HEK293T (cell line): ENCODE data around the gene ERCC3.
"Not testable (repeated sequence)": the region's sequence is repeated elsewhere in the genome, so short reads cannot be mapped to it uniquely, and the experiment has no call there.

Experiments
- CTCF ChIA-PET: fragments of 350-600 bp; formaldehyde crosslinking; extraction: SDS; loops from one replicate; lab custom pipeline; 2021; ENCODE audit warnings: antibody characterized with exemption, inconsistent platforms; lab: Yijun Ruan, JAX
- POLR2A ChIA-PET: fragments of 350-600 bp; formaldehyde crosslinking; extraction: SDS; loops from one replicate; lab custom pipeline; 2020; ENCODE audit warnings: antibody characterized with exemption, inconsistent platforms; lab: Yijun Ruan, JAX
- DNase-seq: peaks from one replicate; pipeline ENCODE4 v3.0.0; 2012; ENCODE audit warnings: mixed read lengths; ENCODE audit errors: extremely low spot score
- ARNT ChIP-seq: fragments of 450-650 bp; IDR thresholded peaks from 2 replicates; pipeline ENCODE4 v1.6.1; 2017; ENCODE audit warnings: mild to moderate bottlenecking
- BHLHE40 ChIP-seq: fragments of 450-650 bp; IDR thresholded peaks from 2 replicates; pipeline ENCODE4 v1.6.1; 2016; ENCODE audit warnings: mild to moderate bottlenecking, moderate library complexity, borderline replicate concordance
- CTBP1 ChIP-seq: fragments of 450-650 bp; IDR thresholded peaks from 2 replicates; pipeline ENCODE4 v1.6.1; 2016; ENCODE audit warnings: borderline replicate concordance
- ELF4 ChIP-seq: fragments of 450-650 bp; IDR thresholded peaks from 2 replicates; pipeline ENCODE4 v1.6.1; 2017; ENCODE audit warnings: antibody characterized with exemption
- FOXA1 ChIP-seq: fragments of 450-650 bp; IDR thresholded peaks from 2 replicates; pipeline ENCODE4 v1.6.1; 2016; ENCODE audit warnings: mild to moderate bottlenecking
- FOXK2 ChIP-seq: fragments of 450-650 bp; IDR thresholded peaks from 2 replicates; pipeline ENCODE4 v1.6.1; 2016; ENCODE audit warnings: mild to moderate bottlenecking
- FOXM1 ChIP-seq: fragments of 450-650 bp; IDR thresholded peaks from 2 replicates; pipeline ENCODE4 v1.6.1; 2017; ENCODE audit warnings: mild to moderate bottlenecking, borderline replicate concordance
- HDGF ChIP-seq: fragments of 450-650 bp; IDR thresholded peaks from 2 replicates; pipeline ENCODE4 v1.6.1; 2017; ENCODE audit warnings: antibody characterized with exemption, borderline replicate concordance
- L3MBTL2 ChIP-seq: fragments of 450-650 bp; conservative IDR thresholded peaks from 2 replicates; pipeline ENCODE4 v1.6.1; 2016; ENCODE audit warnings: mild to moderate bottlenecking
- LEF1 ChIP-seq: fragments of 450-650 bp; IDR thresholded peaks from 2 replicates; pipeline ENCODE4 v1.6.1; 2017; ENCODE audit warnings: mild to moderate bottlenecking, borderline replicate concordance
- NFRKB ChIP-seq: fragments of 450-650 bp; IDR thresholded peaks from 2 replicates; pipeline ENCODE4 v1.6.1; 2016; ENCODE audit warnings: mild to moderate bottlenecking, moderate library complexity
- SP1 ChIP-seq: fragments of 450-650 bp; IDR thresholded peaks from 2 replicates; pipeline ENCODE4 v1.6.1; 2017
- SUZ12 ChIP-seq: fragments of 450-650 bp; IDR thresholded peaks from 2 replicates; pipeline ENCODE4 v1.6.1; 2016; ENCODE audit warnings: mild to moderate bottlenecking
- TARDBP ChIP-seq: fragments of 450-650 bp; IDR thresholded peaks from 2 replicates; pipeline ENCODE4 v1.6.1; 2016
- ZNF384 ChIP-seq: fragments of 450-650 bp; IDR thresholded peaks from 2 replicates; pipeline ENCODE4 v1.6.1; 2016
- TF ChIP-seq, protein P1 (sequence below): fragments of 450-650 bp; IDR thresholded peaks from 2 replicates; pipeline ENCODE4 v1.6.1; 2016

Gene ERCC3

DNA sequence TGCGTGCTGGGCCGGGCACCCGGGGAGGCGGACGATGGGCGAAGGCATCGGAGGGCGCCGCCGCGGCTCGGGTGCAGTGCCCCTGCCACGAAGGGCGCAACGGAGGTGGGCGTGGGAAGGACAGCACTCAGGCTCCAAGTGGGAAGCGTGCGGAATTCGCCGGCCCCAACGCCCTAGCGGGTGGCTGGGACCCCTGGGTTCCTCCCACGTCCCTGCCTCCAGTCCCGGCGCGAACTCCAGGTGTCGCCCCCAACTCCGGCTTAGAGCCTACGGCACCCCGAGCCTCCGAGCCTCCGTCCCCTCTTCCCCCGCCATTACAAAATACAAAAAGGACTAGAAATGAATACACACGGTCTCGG is 75.2 kb downstream of the ERCC3 start:
- POLR2A ChIA-PET = interaction anchor here (1.0 kb wide), 1 partner anchor 75 kb away, joined by 4 read pairs; the partner anchor contains the start of gene ERCC3

DNA sequence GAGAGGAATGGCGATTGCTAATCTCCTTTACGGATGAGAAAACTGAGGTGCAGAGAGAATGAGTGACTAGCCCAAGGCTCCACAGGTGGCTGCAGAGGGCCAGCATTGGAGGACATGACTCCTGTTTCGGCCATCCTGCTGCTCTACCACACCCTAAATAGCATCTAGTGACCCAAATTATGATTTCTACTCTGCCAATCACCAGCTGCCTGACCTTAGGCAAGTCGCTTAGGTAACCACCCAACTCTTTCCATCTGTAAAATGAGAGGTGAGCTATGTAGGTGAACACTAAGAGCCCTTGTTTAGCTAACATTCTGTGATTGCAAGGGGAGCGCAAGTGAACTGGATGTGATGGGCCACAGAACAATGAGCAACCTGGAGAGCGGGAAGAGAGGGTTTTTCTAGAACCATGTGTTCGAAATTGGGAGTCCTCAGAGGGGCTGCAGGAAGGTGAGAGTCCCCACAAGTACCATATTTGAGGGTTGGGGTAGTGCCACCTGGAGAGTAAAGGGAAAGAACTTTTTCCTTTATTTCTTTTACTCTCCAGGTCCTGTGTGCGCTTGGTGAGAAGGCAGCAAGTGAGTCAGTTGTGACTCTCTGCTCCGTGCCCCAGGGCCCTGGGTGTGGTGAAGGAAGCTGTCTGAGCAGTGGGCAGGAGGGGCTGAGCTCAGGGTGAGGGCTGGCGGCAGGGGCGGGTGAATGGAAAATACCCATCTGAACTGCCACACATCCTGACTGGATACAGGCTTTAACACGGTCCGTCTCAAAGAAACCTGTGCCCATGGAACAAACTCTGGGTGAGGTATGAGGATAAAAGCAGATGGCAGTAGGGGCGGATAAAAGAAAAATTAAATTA is 76.2 kb downstream of the ERCC3 start:
- CTCF ChIA-PET = interaction anchor here (1.2 kb wide), 1 partner anchor 10 kb away, joined by 3 read pairs; no protein-coding TSS in a partner anchor
- POLR2A ChIA-PET = interaction anchor here (0.5 to 1.0 kb wide), 3 partner anchors 76 to 309 kb away, joined by 3 to 6 read pairs (median 3); partner anchors contain the start of genes ERCC3 and IWS1
- no peak for TF ChIP-seq CTBP1
- no peak for TF ChIP-seq SUZ12
- no peak for TF ChIP-seq HDGF
- TF ChIP-seq L3MBTL2 = no peak
- TF ChIP-seq NFRKB = no peak
- TF ChIP-seq TARDBP = no peak
- TF ChIP-seq ZNF384 = no peak

More for the DNA sequence above, 75.2 kb downstream of the ERCC3 start:
- no peak for DNase-seq
- CTCF ChIA-PET = no interaction called here
- TF ChIP-seq ZNF384 (no peak), BHLHE40 (no peak), HDGF (no peak), FOXA1 (no peak), NFRKB (no peak), SUZ12 (no peak), SP1 (no peak), FOXK2 (no peak), LEF1 (no peak), ARNT (no peak), FOXM1 (no peak), TARDBP (no peak), ELF4 (no peak), CTBP1 (no peak), L3MBTL2 (no peak)
- TF ChIP-seq, protein P1, sequence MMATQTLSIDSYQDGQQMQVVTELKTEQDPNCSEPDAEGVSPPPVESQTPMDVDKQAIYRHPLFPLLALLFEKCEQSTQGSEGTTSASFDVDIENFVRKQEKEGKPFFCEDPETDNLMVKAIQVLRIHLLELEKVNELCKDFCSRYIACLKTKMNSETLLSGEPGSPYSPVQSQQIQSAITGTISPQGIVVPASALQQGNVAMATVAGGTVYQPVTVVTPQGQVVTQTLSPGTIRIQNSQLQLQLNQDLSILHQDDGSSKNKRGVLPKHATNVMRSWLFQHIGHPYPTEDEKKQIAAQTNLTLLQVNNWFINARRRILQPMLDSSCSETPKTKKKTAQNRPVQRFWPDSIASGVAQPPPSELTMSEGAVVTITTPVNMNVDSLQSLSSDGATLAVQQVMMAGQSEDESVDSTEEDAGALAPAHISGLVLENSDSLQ = no peak

DNA sequence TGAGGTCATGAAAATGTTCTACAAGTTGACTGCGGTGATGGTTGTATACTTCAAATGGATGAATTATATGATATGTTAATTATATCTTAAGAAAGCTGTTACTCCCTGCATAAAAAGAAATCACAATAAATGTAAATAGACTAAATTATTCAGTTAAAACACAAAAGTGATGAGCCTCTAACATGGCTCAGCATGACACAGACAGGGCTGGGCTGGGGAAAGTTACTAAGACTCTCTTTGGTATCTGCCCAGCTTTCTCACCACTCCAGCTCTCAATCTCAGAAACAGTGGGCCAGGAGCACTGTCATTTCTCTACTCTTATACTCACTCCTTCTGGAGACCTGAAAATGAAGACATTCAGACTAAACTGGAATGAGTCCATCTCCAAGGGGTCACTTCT is 77.4 kb downstream of the ERCC3 start:
- ChIA-PET CTCF (interaction anchor here (1.2 kb wide), 1 partner anchor 9 kb away, joined by 3 read pairs; no protein-coding TSS in a partner anchor), POLR2A (interaction anchor here (1.0 kb wide), 1 partner anchor 77 kb away, joined by 6 read pairs; the partner anchor contains the start of gene ERCC3)
- DNase-seq = no peak
- TF ChIP-seq SP1 = no peak
- TF ChIP-seq, protein P1 = no peak
- no peak for TF ChIP-seq TARDBP
- TF ChIP-seq LEF1 = no peak
- TF ChIP-seq NFRKB = no peak
- no peak for TF ChIP-seq BHLHE40
- TF ChIP-seq SUZ12 = no peak
- no peak for TF ChIP-seq FOXK2
- no peak for TF ChIP-seq ZNF384
- TF ChIP-seq FOXA1 = no peak
- no peak for TF ChIP-seq L3MBTL2
- no peak for TF ChIP-seq CTBP1
- TF ChIP-seq FOXM1 = no peak

More for the DNA sequence above, 76.2 kb downstream of the ERCC3 start:
- no peak for DNase-seq

DNA sequence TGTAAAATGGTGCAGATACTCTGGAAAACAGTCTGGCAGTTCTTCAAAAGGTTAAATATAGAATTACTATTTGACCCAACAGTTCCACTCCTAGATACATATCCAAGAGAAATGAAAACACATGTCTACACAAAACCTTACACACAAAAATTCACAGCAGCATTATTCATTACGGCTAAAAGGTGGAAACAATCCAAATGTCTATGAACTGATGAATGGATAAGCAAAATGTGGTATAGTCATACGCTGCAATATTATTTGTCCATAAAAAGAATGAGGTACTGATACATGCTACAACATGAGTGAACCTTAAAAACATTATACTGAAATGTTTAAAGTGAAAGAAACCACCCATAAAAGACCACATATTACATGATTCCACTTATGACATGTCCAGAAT is 77.8 kb downstream of the ERCC3 start:
- ChIA-PET POLR2A (interaction anchor here (1.0 kb wide), 1 partner anchor 78 kb away, joined by 6 read pairs; the partner anchor contains the start of gene ERCC3), CTCF (no interaction called here)
- no peak for TF ChIP-seq ZNF384
- no peak for TF ChIP-seq FOXM1
- no peak for TF ChIP-seq FOXA1
- TF ChIP-seq CTBP1 = no peak
- TF ChIP-seq NFRKB = no peak
- TF ChIP-seq, protein P1 = no peak
- TF ChIP-seq FOXK2 = no peak
- TF ChIP-seq ARNT = no peak
- TF ChIP-seq HDGF = no peak
- TF ChIP-seq SUZ12 = no peak
- TF ChIP-seq TARDBP = no peak
- no peak for DNase-seq

DNA sequence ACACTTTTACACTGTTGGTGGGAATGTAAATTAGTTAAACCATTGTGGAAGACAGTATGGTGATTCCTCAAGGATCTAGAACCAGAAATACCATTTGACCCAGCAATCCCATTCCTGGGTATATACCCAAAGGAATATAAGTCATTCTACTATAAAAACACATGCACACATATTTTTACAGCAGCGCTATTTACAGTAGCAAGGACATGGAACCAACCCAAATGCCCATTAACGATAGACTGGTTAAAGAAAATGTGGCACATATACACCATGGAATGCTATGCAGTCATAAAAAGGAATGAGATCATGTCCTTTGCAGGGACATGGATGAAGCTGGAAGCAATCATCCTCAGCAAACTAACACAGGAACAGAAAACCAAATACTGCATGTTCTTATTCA is 79.7 kb downstream of the ERCC3 start:
- POLR2A ChIA-PET, DNase-seq, CTCF ChIA-PET: not testable (repeated sequence)

DNA sequence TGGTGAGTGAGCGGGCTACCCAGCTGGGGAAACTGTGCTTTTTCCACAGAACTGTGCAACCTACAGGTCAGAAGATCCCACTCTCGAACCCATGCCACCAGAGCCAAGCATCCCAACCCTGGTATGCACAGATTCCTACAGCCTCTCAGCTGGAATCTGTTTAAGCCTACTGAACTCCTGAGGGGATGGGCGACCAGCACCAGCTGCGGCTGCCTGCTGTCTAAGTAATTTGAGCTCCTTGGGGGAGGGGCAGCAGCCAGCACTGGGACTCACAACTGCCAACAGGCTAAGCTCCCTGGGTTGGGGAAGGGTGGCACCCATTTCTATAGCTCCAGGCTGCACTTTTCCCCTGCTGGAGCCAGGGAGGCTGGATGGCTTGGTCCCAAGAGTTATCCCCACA is 85.6 kb downstream of the ERCC3 start:
- TF ChIP-seq ELF4 (no peak), ARNT (no peak), L3MBTL2 (no peak), SP1 (no peak), HDGF (no peak), LEF1 (no peak), CTBP1 (no peak), TARDBP (no peak), ZNF384 (no peak), BHLHE40 (no peak)
- TF ChIP-seq, protein P1 = no peak
- POLR2A ChIA-PET = interaction anchor here (2.1 kb wide), 1 partner anchor 86 kb away, joined by 9 read pairs; the partner anchor contains the start of gene ERCC3
- DNase-seq = no peak
- CTCF ChIA-PET = interaction anchor here (0.8 to 0.9 kb wide), 2 partner anchors 9 to 11 kb away, joined by 3 read pairs; no protein-coding TSS in a partner anchor
